HG03135 (cell line): ENCODE measurements around the gene WDR7.

Source experiments
- ATAC-seq: cut with Tn5 transposase; IDR thresholded peaks from one replicate; pipeline ENCODE4 v1.9.1; 2021; ENCODE audit warnings: mild to moderate bottlenecking, moderate library complexity; ENCODE audit not compliant: unreplicated experiment

Gene WDR7

DNA sequence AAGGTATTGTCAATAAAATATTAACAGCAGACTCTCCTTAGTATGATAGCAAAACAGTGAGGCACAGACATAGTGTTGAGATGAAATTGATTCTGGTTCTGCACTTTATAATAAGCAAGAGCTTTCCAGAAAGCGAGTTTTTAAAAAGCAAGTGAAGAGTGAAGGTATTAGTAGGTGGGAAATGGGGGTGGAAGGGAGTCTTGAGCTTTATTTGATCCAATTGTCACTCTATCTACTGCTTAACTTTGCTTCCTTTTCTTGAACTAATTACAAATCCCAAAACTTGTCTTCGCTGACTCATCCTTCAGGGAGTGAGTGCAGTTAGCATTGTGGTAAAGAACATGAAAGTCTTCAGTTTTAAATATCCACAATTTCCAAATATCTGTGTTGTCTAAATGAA is 375.2 kb downstream of the WDR7 start:
- ATAC-seq, result no peak

GRCh38 chr18:57027190-57027708 is 376.1 kb downstream of the WDR7 start:
- ATAC-seq, result no peak

DNA sequence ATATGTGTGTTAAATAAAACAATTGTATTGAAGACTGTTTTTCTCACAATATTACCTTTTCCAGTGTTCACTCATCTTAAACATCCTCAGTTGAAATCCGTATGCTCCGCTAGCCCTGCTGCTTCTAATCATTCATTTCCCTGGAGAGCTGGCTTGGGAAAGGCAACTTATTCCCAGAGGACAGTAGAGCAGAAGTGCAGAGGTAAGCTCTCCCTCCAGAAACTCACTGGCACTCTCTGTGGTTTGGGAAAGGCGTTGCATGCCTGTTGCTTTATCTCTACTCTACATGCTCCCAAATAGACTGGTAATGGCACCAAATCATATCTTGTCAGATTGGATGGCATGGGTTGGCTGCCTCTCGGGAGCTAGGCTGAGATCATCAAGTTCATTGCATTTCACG is 378.6 kb downstream of the WDR7 start:
- no peak for ATAC-seq

DNA sequence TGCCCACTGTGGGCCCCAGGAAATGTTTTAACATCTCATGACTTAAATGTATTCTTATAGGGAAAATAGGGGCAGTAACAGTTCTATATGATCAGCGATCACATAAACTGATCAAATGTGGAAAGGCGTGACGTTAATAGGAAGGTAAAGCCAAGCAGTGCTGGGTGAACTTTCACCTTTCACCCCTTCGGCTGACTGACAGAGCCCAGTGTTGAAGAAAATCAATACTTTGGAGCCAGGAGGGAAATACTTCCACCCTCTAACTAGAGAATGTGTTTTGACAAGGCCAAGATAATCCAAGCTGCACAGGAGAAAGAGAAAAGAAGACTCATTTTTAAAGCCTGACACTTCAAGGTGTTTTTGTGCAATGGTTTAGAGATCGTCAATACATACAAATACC is 379.3 kb downstream of the WDR7 start:
- no peak for ATAC-seq

- no peak for ATAC-seq
These were observed 384.4 kb downstream of the WDR7 start for GRCh38 chr18:57035590-57035989.

DNA sequence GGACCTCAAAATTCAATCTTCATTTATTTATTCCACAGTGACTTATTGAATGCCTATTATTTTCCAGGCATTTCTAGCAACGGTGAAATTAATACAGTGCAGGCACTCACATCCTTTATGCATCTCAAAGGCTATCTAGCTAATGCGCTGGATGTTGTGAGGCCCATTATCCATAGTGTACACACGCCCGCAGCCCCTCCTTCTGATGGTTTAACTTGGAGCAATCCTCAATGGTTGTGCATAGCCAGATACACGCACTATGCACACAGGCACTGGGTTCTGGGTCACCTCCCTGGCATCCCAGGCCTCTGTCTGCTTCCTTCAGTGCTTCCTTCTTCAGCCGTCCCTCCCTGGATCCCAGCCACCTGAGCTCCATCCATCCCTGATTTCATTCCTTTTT is 387.2 kb downstream of the WDR7 start:
- ATAC-seq, result no peak

DNA sequence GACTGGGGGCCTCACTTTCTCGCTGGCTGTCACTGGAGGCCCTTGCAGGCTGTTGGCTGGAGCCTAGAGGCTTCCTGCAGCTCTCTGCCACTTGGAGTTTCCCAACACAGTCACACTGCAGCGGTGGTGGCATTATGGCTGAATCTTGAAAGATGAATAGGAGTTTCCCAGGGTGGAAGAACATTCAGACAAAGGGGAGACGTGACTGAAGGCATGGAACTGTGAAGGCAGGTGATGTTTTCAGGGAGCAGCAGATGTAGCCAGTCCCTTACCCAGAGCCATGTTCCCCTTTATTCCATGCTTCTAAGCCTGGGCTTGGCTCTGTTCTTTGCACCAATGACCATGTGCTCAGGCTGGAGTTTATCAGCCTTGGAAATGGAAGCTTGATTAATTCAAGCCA is 389.0 kb downstream of the WDR7 start:
- no peak for ATAC-seq

DNA sequence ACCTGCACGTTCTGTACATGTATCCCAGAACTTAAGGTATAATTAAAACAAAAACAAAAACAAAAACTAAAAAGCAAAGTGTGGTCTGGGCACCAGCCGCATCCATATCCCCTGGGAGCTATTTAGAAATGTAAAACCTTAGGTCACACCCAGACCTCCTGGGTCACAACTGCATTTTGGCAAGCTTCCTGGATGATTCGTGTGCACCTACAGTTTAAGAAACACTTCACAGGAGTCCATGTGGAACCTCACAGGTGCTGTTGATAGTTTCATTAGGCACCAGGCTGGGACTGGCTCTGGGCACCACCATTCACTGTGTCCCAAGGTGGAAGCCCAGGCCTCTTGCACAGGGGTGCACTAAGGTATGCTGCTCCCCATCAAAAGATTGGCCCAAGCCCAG is 392.1 kb downstream of the WDR7 start:
- no peak for ATAC-seq

GRCh38 chr18:57048351-57048750 is 397.2 kb downstream of the WDR7 start:
- no peak for ATAC-seq

- no peak for ATAC-seq
These were observed 397.7 kb downstream of the WDR7 start for GRCh38 chr18:57048859-57049258.

GRCh38 chr18:57050310-57050949 is 399.3 kb downstream of the WDR7 start:
- no peak for ATAC-seq

GRCh38 chr18:57051021-57051656 is 400.0 kb downstream of the WDR7 start:
- ATAC-seq, result no peak

GRCh38 chr18:57051657-57052044 is 400.5 kb downstream of the WDR7 start:
- no peak for ATAC-seq

GRCh38 chr18:57052173-57052572 is 401.0 kb downstream of the WDR7 start:
- no peak for ATAC-seq

DNA sequence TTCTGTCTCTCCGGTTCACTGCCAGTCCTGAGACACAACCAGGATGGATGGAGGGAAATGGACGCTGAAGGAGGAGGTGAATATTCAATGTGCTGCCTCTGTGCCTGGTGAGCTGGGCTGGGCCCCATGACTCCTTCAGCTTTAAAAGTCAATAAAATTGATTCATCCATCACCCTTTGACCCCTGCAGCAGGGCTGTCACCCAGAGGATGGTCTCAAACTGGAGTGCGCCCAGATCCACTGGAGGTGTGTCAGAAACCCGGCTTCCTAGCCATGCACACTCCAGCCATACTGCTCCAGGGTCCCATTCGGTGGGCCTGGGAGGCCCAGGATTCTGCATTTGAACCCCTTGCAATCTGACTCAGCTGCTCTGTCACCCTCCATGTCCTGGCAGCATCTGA is 401.6 kb downstream of the WDR7 start:
- no peak for ATAC-seq

- ATAC-seq, result no peak
These were observed 403.7 kb downstream of the WDR7 start for GRCh38 chr18:57054891-57055290.

DNA sequence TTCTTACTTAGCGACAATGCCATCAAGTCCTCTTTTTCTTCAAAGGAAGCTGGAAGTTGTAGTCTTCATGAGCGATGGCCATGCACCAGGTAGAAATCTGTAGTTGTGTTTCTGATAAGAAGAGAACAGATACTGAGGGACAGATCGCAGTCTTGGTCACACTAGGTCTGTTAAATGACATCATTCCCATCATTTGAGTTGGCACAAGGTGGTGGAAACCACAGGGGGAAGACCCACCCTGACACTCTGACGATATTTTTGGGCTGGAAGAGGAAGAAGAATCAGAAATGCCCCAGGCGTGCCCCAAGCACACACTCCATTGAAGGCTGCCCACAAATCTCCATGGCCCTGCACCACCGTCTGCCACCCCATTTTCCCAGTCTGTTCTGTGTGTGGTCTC is 406.7 kb downstream of the WDR7 start:
- no peak for ATAC-seq

DNA sequence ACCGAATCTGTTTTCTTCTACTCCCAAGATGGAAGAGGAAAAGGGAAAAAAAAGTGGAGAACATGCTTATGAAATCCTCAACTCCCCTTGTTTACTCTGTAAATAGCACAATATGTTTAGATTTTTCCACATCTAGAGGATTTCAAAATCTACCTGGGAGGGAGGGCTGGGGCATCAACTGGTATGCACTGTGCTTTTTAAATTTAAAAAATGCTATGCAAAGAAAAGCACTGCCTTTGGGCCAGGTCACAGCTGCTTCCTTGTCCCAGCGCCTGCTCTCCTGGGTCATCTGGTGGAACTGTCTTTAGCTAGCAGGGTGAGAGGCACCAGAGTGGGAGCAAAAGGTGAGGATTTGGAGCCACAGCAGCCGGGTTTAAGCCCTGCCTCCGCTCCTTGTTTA is 407.6 kb downstream of the WDR7 start:
- no peak for ATAC-seq

GRCh38 chr18:57059366-57059765 is 408.2 kb downstream of the WDR7 start:
- no peak for ATAC-seq

DNA sequence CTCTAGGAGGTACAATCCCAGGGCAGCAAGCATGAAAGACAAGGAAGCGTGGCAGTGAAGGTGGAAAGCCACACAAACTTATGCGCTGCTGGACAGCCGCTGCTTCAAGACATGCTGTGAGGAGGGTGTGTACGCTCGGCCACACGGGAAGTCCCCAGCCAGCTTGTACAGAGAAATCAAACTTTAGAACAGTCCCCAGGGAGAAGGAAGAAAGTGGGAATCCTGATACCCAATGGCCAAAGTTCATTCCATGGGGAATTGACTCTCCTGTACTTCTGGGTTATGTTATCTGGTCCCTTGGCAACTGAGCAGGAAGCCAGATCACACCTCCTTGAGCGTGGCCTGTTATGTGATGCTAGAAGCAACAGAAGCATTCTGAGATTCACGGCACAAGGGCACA is 409.7 kb downstream of the WDR7 start:
- ATAC-seq, result no peak

DNA sequence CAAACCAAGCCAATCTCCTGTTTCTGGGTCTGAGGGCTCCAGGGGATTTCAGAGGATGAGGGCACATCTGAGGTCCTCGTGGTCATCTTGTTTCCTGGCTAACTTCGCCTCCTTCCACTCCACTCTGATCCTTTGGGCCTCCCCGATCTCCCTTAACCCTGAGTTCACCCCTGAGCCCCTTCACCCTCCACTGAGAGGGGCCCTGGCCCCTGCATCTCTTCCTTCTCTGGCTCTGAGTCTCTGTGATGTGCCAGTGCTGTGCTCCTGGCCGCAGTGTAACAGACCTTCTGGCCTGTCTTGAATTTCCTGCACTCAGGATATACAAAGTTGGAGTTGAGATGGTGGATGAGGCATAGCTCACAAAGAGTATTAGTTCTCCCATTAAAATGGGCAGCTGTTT is 411.0 kb downstream of the WDR7 start:
- no peak for ATAC-seq

DNA sequence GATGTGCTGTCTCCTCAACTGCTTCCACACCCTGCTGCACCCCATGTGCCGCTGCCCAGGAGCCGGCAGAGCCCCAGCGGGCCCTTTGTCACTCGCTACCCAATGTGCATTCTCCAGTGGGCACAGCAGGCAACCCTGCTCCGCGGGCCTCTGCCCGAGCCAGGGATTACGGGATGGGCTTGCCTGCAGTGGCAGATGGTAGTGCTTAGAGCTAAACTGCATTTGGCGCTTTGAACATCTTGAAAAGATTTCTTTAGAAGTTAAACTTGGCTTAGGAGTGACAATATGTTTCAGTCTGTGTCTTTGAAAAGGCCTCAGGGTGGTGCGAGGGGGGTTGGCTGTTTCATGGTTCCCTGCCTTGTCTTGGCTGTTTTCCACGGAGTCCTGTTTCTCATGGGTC is 411.7 kb downstream of the WDR7 start:
- no peak for ATAC-seq

GRCh38 chr18:57063601-57064103 is 412.5 kb downstream of the WDR7 start:
- ATAC-seq, result no peak
